HK-2 (cell line): Measurements from ENCODE around the gene SMG9.

ENCODE experiments used
- DNase-seq: peaks from one replicate; pipeline ENCODE4 v3.0.0-alpha.2; 2018; ENCODE audit not compliant: unreplicated experiment

SMG9 gene

GRCh38 chr19:43754253-43754502, 584 bp downstream of the SMG9 start:
- no peak for DNase-seq

- DNase-seq: no peak
Measured at GRCh38 chr19:43752287-43752875, 2.4 kb downstream of the SMG9 start.

GRCh38 chr19:43751466-43752220, 3.1 kb downstream of the SMG9 start:
- no peak for DNase-seq

GRCh38 chr19:43749898-43750297, 4.9 kb downstream of the SMG9 start:
- DNase-seq: no peak

GRCh38 chr19:43749152-43749551, 5.6 kb downstream of the SMG9 start:
- DNase-seq: no peak

GRCh38 chr19:43748685-43749084, 6.1 kb downstream of the SMG9 start:
- no peak for DNase-seq

- DNase-seq: no peak
Measured at GRCh38 chr19:43748205-43748594, 6.6 kb downstream of the SMG9 start.

- peak; percentile 51 for DNase-seq
Measured at GRCh38 chr19:43747557-43748204, 7.1 kb downstream of the SMG9 start.

- no peak for DNase-seq
Measured at GRCh38 chr19:43743059-43743458, 11.7 kb downstream of the SMG9 start.

GRCh38 chr19:43741075-43741825, 13.5 kb downstream of the SMG9 start:
- DNase-seq: no peak

- DNase-seq: no peak
Measured at GRCh38 chr19:43739439-43740235, 15.1 kb downstream of the SMG9 start.

GRCh38 chr19:43738780-43739211, 16.0 kb downstream of the SMG9 start:
- no peak for DNase-seq

GRCh38 chr19:43735957-43736356, 18.8 kb downstream of the SMG9 start:
- DNase-seq: no peak

- DNase-seq: no peak
Measured at GRCh38 chr19:43735013-43735412, 19.7 kb downstream of the SMG9 start.

GRCh38 chr19:43731846-43732245, 22.9 kb downstream of the SMG9 start:
- DNase-seq: no peak

- DNase-seq: no peak
Measured at GRCh38 chr19:43731346-43731745, 23.4 kb downstream of the SMG9 start.

- DNase-seq: no peak
Measured at GRCh38 chr19:43729919-43730318, 24.8 kb downstream of the SMG9 start.

GRCh38 chr19:43727593-43727853, 27.2 kb downstream of the SMG9 start:
- DNase-seq: no peak

- DNase-seq: no peak
Measured at GRCh38 chr19:43726736-43727592, 27.8 kb downstream of the SMG9 start.

- no peak for DNase-seq
Measured at GRCh38 chr19:43725468-43725867, 29.3 kb downstream of the SMG9 start.

- no peak for DNase-seq
Measured at GRCh38 chr19:43724896-43725295, 29.9 kb downstream of the SMG9 start.
